GM12878 (cell line): ENCODE results near the gene DHCR7. TPM values are rescaled to one million over a fixed set of nuclear protein-coding genes. Genes with fewer than 3 reads are reported as not detected.

Experiments
- ATAC-seq: fragments of 200-7000 bp; cut with Tn5 transposase; 3 replicates; pipeline ENCODE4 v1.9.1; 2020; ENCODE audit warnings: mild to moderate bottlenecking, moderate library complexity
- BruUV-seq: library from RNA; stranded (reverse); fragments of 400-500 nt; replicated peaks from 2 replicates; lab custom pipeline; 2021; lab: Mats Ljungman, UMichigan
- CTCF ChIA-PET: fragments of 300-600 bp; sonication (Branson Sonifier 250); formaldehyde crosslinking; extraction: SDS; loops from one replicate; lab custom pipeline; 2021; ENCODE audit warnings: inconsistent platforms; lab: Yijun Ruan, JAX
- POLR2A ChIA-PET: fragments of 350-600 bp; formaldehyde crosslinking; extraction: SDS; loops from one replicate; lab custom pipeline; 2021; ENCODE audit warnings: inconsistent platforms; lab: Charles Lee
- RAD21 ChIA-PET: fragments of 300-600 bp; sonication (Branson Sonifier 250); formaldehyde crosslinking; loops from one replicate; lab custom pipeline; 2023; ENCODE audit warnings: antibody characterized with exemption; ENCODE audit not compliant: unreplicated experiment; lab: Charles Lee
- SMC1A ChIA-PET: fragments of 300-600 bp; sonication (Branson Sonifier 250); formaldehyde crosslinking; loops from one replicate; lab custom pipeline; 2023; ENCODE audit not compliant: unreplicated experiment, uncharacterized antibody; lab: Charles Lee
- DNase-seq: peaks from one replicate; pipeline ENCODE4 v3.0.0-alpha.2; 2011; ENCODE audit warnings: low read depth, low spot score
- FAIRE-seq: peaks from 3 replicates; lab custom pipeline; 2011; peaks lifted over from hg19 to GRCh38; lab: Jason Lieb, UNC
- H2AFZ ChIP-seq: 2 replicates; pipeline ENCODE4 v1.6.0; 2011; ENCODE audit warnings: low read depth, low read length, control low read depth; ENCODE audit not compliant: control insufficient read depth
- H3K27ac ChIP-seq: 2 replicates; pipeline ENCODE4 v1.5.1; 2011; ENCODE audit warnings: control low read depth; ENCODE audit not compliant: control insufficient read depth, insufficient read depth
- H3K27me3 ChIP-seq, 2 experiments: replicated peaks in 1 of 2; 2 replicates each; pipeline versions ENCODE4 v1.6.0 to v1.6.1; 2011; ENCODE audit warnings: low read length in 1 of 2; ENCODE audit not compliant: control insufficient read depth in 2 of 2, insufficient read depth in 2 of 2
- H3K36me3 ChIP-seq, 2 experiments: 2 replicates each; pipeline ENCODE4 v1.5.1; 2011; ENCODE audit warnings: low read length in 1 of 2; ENCODE audit not compliant: control insufficient read depth in 2 of 2, insufficient read depth in 2 of 2
- H3K4me1 ChIP-seq: 2 replicates; pipeline ENCODE4 v1.6.1; 2011; ENCODE audit warnings: mild to moderate bottlenecking, low read length, moderate library complexity, mixed read lengths; ENCODE audit not compliant: control insufficient read depth, insufficient read depth
- H3K4me2 ChIP-seq: 2 replicates; pipeline ENCODE4 v1.6.0; 2011; ENCODE audit warnings: control low read depth; ENCODE audit not compliant: control insufficient read depth, insufficient read depth
- H3K4me3 ChIP-seq: fragments of 200-600 bp; sonication (generic); 2 replicates; pipeline ENCODE4 v1.5.1; 2016
- H3K79me2 ChIP-seq: 2 replicates; pipeline ENCODE4 v1.6.0; 2011; ENCODE audit warnings: low read length; ENCODE audit not compliant: control insufficient read depth, insufficient read depth
- H3K9ac ChIP-seq: 2 replicates; pipeline ENCODE4 v1.8.0; 2011; ENCODE audit warnings: low read length, control low read depth, mixed read lengths; ENCODE audit not compliant: control insufficient read depth, insufficient read depth
- H3K9me3 ChIP-seq: replicated peaks from 3 replicates; pipeline ENCODE4 v1.5.1; 2011; ENCODE audit warnings: mild to moderate bottlenecking, low read length; ENCODE audit not compliant: control insufficient read depth, insufficient read depth
- H4K20me1 ChIP-seq: 2 replicates; pipeline ENCODE4 v1.6.0; 2011; ENCODE audit not compliant: control insufficient read depth, insufficient read depth
- CHD2 ChIP-seq: IDR thresholded peaks from 2 replicates; pipeline ENCODE4 v1.6.1; 2011; ENCODE audit warnings: low read depth, low read length, improper control_type of control experiment, borderline replicate concordance
- CREM ChIP-seq: IDR thresholded peaks from 2 replicates; pipeline ENCODE4 v1.6.1; 2014; ENCODE audit warnings: antibody characterized with exemption, low read depth
- HDAC2 ChIP-seq: fragments of 200-600 bp; sonication (generic); IDR thresholded peaks from 2 replicates; pipeline ENCODE4 v1.6.1; 2017
- KAT2A ChIP-seq: conservative IDR thresholded peaks from 2 replicates; pipeline ENCODE4 v1.6.1; 2011; ENCODE audit warnings: low read depth, low read length; ENCODE audit not compliant: control insufficient read depth
- MTA2 ChIP-seq: fragments of 450-650 bp; IDR thresholded peaks from 2 replicates; pipeline ENCODE4 v1.6.1; 2016; ENCODE audit warnings: low read depth, mild to moderate bottlenecking, moderate library complexity
- SMARCA5 ChIP-seq: fragments of 450-650 bp; IDR thresholded peaks from 2 replicates; pipeline ENCODE4 v1.6.1; 2017; ENCODE audit warnings: mild to moderate bottlenecking
- SMC3 ChIP-seq: IDR thresholded peaks from 2 replicates; pipeline ENCODE4 v1.6.1; 2011; ENCODE audit warnings: low read length, improper control_type of control experiment, borderline replicate concordance
- SP1 ChIP-seq: IDR thresholded peaks from one replicate; pipeline ENCODE4 v1.6.1; 2011; ENCODE audit warnings: low read depth, low read length
- TARDBP ChIP-seq: IDR thresholded peaks from 2 replicates; pipeline ENCODE4 v1.6.1; 2016; ENCODE audit warnings: borderline replicate concordance
- whole genome bisulfite sequencing: methylation state at CpG from one replicate; pipeline ENCODE4 v1.1.6; 2016; ENCODE audit warnings: low lambda C conversion rate; ENCODE audit not compliant: insufficient replicate concordance, insufficient coverage; ENCODE audit errors: missing lambda C conversion rate; 5-methylcytosine and 5-hydroxymethylcytosine counted together
- in situ Hi-C: fragments of 300-500 bp; cut with MboI; formaldehyde crosslinking; loops from 9 replicates; pipeline ENCODE4 v1.14.3; 2018; ENCODE audit warnings: mixed read lengths
- intact Hi-C: fragments of 100-400 bp; cut with micrococcal nuclease; formaldehyde crosslinking; loops from one replicate; pipeline ENCODE4 v1.14.2; 2022; ENCODE audit not compliant: unreplicated experiment
- polyA plus RNA-seq, 11 experiments: library from polyadenylated mRNA; depleted of rRNA in 4 of 11; unstranded in 6 of 11; stranded (reverse) in 5 of 11; fragments of >200 nt; fragmentation: Nextera tagmentation in 4 of 11; fragmentation: Illumina TruSeq in 1 of 11; extraction: Ambion mirVana in 4 of 11; extraction: Trizol in 1 of 11; gene quantifications; 1 replicate in 1 of 11; 2 replicates in 10 of 11; pipeline versions ENCODE4 v1.2.1 to v1.2.3, GENCODE V29; 2011 to 2016; ENCODE audit warnings: inconsistent platforms in 2 of 11, missing spikeins in 2 of 11, low read depth in 1 of 11
- total RNA-seq, 4 experiments: library from RNA; depleted of rRNA in 3 of 4; stranded (reverse); fragments of >200 nt in 3 of 4; fragmentation: Illumina TruSeq in 1 of 4; extraction: Trizol in 1 of 4; gene quantifications; 2 replicates each; pipeline versions ENCODE4 v1.2.1 to v1.2.3, GENCODE V29; 2013 to 2021
- TF ChIP-seq, protein P1 (sequence below): fragments of 450-650 bp; IDR thresholded peaks from 2 replicates; pipeline ENCODE4 v1.6.1; 2014; ENCODE audit warnings: mild to moderate bottlenecking
- TF ChIP-seq, protein P2 (sequence below): fragments of 450-650 bp; formaldehyde crosslinking; IDR thresholded peaks from 2 replicates; pipeline ENCODE4 v1.4.0; 2020; ENCODE audit warnings: mild to moderate bottlenecking, moderate library complexity
- TF ChIP-seq, protein P3 (sequence below): fragments of 450-650 bp; IDR thresholded peaks from 2 replicates; pipeline ENCODE4 v1.6.1; 2016; ENCODE audit warnings: mild to moderate bottlenecking

The DHCR7 gene
- total and polyA plus RNA-seq, 10 of the 15 experiments (the other 5 are each of a cell fraction or from before 2014, with no cell fraction given): 4.2 to 115 (median 57.8) TPM

DNA sequence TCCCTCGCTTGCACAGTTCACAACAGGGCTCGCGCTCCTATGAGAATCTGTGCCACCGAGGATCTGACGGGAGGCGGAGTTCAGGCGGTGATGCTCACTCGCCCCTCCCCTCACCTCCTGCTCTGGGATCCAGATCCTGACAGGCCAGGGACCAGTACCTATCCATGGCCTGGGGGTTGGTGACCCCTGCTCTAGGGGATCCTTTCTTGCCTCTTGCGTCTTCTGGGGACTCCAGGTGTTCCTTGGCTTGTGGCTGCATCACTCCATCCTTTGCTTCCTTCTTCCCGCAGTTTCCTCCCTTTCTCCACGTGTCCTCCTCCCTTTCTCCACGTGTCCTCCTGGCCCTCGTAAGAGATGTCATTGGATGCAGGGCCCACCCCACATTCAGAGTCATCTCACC is 48.2 kb upstream of the DHCR7 start:
- ATAC-seq (no peak), DNase-seq (no peak), FAIRE-seq (no peak)
- H3K4me2 ChIP-seq: no peak overlapping the region
- intact Hi-C loops (no loop called here), in situ Hi-C loops (no loop called here)
- ChIA-PET SMC1A (no interaction called here), RAD21 (no interaction called here), POLR2A (no interaction called here), CTCF (no interaction called here)
- no peak overlapping the region for H3K27ac ChIP-seq
- H3K4me1 ChIP-seq: no peaks in the 10 kb centered on the region
- WGBS: 97% methylated on average over 13 of the region's 13 CpGs
- H3K4me3 ChIP-seq: no peak overlapping the region
- no TSS peak for BruUV-seq
- no peaks in the 10 kb centered on the region; the same call in 2 of the 3 replicates for H3K9me3 ChIP-seq
- no peak overlapping the region for H3K9ac ChIP-seq
- H3K36me3 ChIP-seq: peaks cover 23 to 26% of the 10 kb centered on the region in 2 experiments
- H3K27me3 ChIP-seq: no peaks in the 10 kb centered on the region
- H2AFZ ChIP-seq: no peak overlapping the region
- TF ChIP-seq SMC3: no peak
- TF ChIP-seq SMARCA5: no peak
- TF ChIP-seq KAT2A: no peak
- TF ChIP-seq HDAC2: no peak
- TF ChIP-seq SP1: no peak
- no peak for TF ChIP-seq TARDBP
- no peak for TF ChIP-seq MTA2
- no peaks in the 10 kb centered on the region; the same call in 1 of the 2 replicates for H4K20me1 ChIP-seq
- H3K79me2 ChIP-seq: no peaks in the 10 kb centered on the region

DNA sequence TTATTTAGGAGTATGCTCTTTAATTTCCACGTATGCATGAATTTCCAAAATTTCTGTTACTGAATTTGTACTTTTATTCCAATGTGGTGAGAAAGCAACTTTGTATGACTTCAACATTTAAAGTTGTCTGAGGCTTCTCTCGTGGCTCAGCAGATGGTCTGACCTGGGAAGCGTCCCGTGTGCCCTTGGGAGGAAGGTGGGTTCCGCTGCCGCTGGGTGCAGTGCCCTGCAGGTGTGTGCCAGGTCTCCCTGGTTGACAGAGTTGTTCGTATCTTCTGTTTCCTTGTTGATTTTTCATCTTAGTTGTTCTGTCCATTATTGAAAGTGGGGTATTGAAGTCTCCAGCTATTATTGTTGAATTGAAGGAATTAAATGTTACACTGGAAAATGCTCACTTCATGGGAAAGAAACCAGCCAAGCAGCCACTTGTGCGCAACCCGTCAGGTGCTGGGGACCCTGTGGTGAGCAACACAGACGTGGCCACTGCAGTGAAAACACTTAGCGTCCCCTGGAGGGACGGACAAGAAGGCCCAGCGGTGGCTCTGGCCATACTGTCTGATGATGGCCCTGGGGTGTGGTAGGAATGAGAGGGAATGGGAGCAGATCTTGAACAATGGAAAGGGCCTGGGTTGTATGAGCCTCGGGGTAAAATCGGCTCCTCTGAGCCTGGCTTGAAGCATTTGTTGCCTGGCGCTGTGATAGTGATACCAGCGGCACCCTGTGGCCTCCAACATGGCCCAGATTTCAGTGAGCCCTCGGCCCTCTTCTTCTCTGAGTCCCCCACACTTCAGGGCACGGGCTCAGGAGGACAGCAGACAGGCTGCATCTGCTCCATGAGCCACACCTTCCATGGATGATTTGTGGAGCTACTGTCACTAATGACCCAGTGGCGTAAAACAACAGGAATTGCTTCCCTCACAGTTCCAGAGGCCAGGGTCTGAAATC is 47.4 kb upstream of the DHCR7 start:
- ChIA-PET RAD21 (no interaction called here), SMC1A (no interaction called here), POLR2A (no interaction called here), CTCF (no interaction called here)
- H3K36me3 ChIP-seq: peaks cover 27% of the 10 kb centered on the region in 2 experiments
- H3K27ac ChIP-seq: no peak overlapping the region
- H3K4me1 ChIP-seq: no peaks in the 10 kb centered on the region
- intact Hi-C loops (no loop called here), in situ Hi-C loops (no loop called here)
- 91% methylated on average over 20 of the region's 20 CpGs for WGBS
- H3K4me3 ChIP-seq: no peak overlapping the region
- FAIRE-seq (no peak), ATAC-seq (no peak), DNase-seq (no peak)
- BruUV-seq: no TSS peak
- H3K4me2 ChIP-seq: no peak overlapping the region
- no peaks in the 10 kb centered on the region; the same call in 1 of the 2 replicates for H4K20me1 ChIP-seq
- no peaks in the 10 kb centered on the region; the same call in 2 of the 3 replicates for H3K9me3 ChIP-seq
- H3K9ac ChIP-seq: no peak overlapping the region
- H2AFZ ChIP-seq: no peak overlapping the region
- no peaks in the 10 kb centered on the region for H3K79me2 ChIP-seq
- no peaks in the 10 kb centered on the region for H3K27me3 ChIP-seq
- TF ChIP-seq, protein P1, sequence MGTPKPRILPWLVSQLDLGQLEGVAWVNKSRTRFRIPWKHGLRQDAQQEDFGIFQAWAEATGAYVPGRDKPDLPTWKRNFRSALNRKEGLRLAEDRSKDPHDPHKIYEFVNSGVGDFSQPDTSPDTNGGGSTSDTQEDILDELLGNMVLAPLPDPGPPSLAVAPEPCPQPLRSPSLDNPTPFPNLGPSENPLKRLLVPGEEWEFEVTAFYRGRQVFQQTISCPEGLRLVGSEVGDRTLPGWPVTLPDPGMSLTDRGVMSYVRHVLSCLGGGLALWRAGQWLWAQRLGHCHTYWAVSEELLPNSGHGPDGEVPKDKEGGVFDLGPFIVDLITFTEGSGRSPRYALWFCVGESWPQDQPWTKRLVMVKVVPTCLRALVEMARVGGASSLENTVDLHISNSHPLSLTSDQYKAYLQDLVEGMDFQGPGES: no peak
- TF ChIP-seq, protein P2, sequence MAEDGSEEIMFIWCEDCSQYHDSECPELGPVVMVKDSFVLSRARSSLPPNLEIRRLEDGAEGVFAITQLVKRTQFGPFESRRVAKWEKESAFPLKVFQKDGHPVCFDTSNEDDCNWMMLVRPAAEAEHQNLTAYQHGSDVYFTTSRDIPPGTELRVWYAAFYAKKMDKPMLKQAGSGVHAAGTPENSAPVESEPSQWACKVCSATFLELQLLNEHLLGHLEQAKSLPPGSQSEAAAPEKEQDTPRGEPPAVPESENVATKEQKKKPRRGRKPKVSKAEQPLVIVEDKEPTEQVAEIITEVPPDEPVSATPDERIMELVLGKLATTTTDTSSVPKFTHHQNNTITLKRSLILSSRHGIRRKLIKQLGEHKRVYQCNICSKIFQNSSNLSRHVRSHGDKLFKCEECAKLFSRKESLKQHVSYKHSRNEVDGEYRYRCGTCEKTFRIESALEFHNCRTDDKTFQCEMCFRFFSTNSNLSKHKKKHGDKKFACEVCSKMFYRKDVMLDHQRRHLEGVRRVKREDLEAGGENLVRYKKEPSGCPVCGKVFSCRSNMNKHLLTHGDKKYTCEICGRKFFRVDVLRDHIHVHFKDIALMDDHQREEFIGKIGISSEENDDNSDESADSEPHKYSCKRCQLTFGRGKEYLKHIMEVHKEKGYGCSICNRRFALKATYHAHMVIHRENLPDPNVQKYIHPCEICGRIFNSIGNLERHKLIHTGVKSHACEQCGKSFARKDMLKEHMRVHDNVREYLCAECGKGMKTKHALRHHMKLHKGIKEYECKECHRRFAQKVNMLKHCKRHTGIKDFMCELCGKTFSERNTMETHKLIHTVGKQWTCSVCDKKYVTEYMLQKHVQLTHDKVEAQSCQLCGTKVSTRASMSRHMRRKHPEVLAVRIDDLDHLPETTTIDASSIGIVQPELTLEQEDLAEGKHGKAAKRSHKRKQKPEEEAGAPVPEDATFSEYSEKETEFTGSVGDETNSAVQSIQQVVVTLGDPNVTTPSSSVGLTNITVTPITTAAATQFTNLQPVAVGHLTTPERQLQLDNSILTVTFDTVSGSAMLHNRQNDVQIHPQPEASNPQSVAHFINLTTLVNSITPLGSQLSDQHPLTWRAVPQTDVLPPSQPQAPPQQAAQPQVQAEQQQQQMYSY (CRISPR knock-in tag): no peak
- TF ChIP-seq CHD2: no peak
- TF ChIP-seq CREM: no peak
- TF ChIP-seq, protein P3, sequence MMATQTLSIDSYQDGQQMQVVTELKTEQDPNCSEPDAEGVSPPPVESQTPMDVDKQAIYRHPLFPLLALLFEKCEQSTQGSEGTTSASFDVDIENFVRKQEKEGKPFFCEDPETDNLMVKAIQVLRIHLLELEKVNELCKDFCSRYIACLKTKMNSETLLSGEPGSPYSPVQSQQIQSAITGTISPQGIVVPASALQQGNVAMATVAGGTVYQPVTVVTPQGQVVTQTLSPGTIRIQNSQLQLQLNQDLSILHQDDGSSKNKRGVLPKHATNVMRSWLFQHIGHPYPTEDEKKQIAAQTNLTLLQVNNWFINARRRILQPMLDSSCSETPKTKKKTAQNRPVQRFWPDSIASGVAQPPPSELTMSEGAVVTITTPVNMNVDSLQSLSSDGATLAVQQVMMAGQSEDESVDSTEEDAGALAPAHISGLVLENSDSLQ: no peak
